Mesothelial cell of epicardium (in vitro differentiated cells): Measurements from ENCODE around the gene MUC6. TPM values are rescaled to one million over a fixed set of nuclear protein-coding genes. Genes with fewer than 3 reads are reported as not detected.

ENCODE experiments used
- DNase-seq, 2 experiments: peaks; one replicate each; pipeline ENCODE4 v3.0.0; 2021; ENCODE audit warnings: low spot score in 2 of 2; ENCODE audit not compliant: unreplicated experiment in 2 of 2
- H3K27ac Mint-ChIP-seq: 2 replicates; pipeline ENCODE4 v1.8.0; 2021; ENCODE audit warnings: mixed read lengths
- H3K27me3 Mint-ChIP-seq: 2 replicates; pipeline ENCODE4 v1.8.0; 2021; ENCODE audit warnings: low read depth, mixed read lengths
- H3K36me3 Mint-ChIP-seq: 2 replicates; pipeline ENCODE4 v1.8.0; 2021; ENCODE audit warnings: mixed read lengths
- H3K4me1 Mint-ChIP-seq: 2 replicates; pipeline ENCODE4 v1.8.0; 2021; ENCODE audit warnings: mixed read lengths
- H3K4me3 Mint-ChIP-seq: 2 replicates; pipeline ENCODE4 v1.8.0; 2021; ENCODE audit warnings: mild to moderate bottlenecking, moderate library complexity, mixed read lengths
- H3K9me3 Mint-ChIP-seq: 2 replicates; pipeline ENCODE4 v1.8.0; 2021; ENCODE audit warnings: mixed read lengths
- CTCF ChIP-seq: fragments of 200-600 bp; sonication (generic); IDR thresholded peaks from one replicate; pipeline ENCODE4 v1.5.0; 2021; ENCODE audit warnings: antibody characterized with exemption; ENCODE audit not compliant: unreplicated experiment
- total RNA-seq: library from RNA; stranded (reverse); gene quantifications from 3 replicates; pipeline ENCODE4 v1.2.1, GENCODE V29; 2021

MUC6 gene
- total RNA-seq, 1 donor from 2014 or later, result not detected

DNA sequence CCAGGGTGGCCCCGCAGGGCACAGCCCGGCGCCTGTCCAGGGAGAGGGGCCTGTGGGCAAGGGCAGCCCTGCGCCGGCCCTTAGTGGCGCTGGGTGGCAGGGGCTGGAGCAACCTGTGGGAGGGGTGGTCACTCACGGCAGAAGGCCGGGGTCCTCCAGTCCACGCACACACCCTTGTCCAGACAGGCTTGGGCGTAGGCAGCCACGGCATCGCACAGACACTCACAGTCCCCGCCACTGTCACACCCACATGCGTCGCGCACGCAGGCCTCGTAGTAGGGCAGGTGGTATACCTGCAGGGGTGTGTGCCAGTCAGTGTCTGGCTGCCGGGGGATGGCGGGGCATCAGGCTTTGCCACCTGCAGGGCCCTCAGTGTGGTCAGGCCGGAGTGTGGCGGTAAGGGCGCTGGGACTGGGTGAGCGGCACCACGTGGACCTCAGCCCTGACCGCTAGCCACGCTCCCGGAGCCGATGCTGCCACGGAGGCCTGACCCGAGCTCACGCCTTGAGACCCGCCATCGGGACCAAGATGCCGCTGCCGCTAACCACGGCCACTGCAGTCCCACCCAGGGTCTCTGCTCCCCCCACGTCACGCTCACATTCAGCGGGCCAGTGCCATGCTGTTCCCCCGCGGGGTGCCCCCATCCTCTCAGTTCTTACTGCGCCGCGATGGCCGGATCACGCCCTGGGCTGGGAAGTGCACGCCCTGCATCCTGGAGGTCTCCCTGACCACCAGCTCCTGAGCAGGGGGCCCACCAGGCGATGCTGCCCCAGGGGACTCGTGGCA, 12.5 kb downstream of the MUC6 start:
- no peak overlapping the region for H3K27ac Mint-ChIP-seq
- no peaks in the 10 kb centered on the region for H3K36me3 Mint-ChIP-seq
- no peaks in the 10 kb centered on the region for H3K9me3 Mint-ChIP-seq
- H3K4me1 Mint-ChIP-seq, result no peaks in the 10 kb centered on the region
- TF ChIP-seq CTCF, result no peak
- no peaks in the 10 kb centered on the region for H3K27me3 Mint-ChIP-seq
- no peak overlapping the region for H3K4me3 Mint-ChIP-seq
- DNase-seq, result no peak

- DNase-seq, result no peak
- Mint-ChIP-seq H3K4me1 (no peaks in the 10 kb centered on the region), H3K27me3 (no peaks in the 10 kb centered on the region), H3K9me3 (no peaks in the 10 kb centered on the region), H3K36me3 (no peaks in the 10 kb centered on the region), H3K27ac (no peak overlapping the region), H3K4me3 (no peak overlapping the region)
- no peak for TF ChIP-seq CTCF
Measured at GRCh38 chr11:1022908-1023810, 13.4 kb downstream of the MUC6 start.

- TF ChIP-seq CTCF, result no peak
- Mint-ChIP-seq H3K4me1 (no peaks in the 10 kb centered on the region), H3K27me3 (no peaks in the 10 kb centered on the region)
Measured at GRCh38 chr11:1022411-1022810, 14.1 kb downstream of the MUC6 start.

GRCh38 chr11:1020211-1020905, 16.2 kb downstream of the MUC6 start:
- Mint-ChIP-seq H3K4me3 (no peak overlapping the region), H3K36me3 (peaks cover 14% of the 10 kb centered on the region), H3K27me3 (no peaks in the 10 kb centered on the region), H3K27ac (no peak overlapping the region), H3K9me3 (peaks cover 17% of the 10 kb centered on the region), H3K4me1 (no peaks in the 10 kb centered on the region)
- DNase-seq, result no peak
- TF ChIP-seq CTCF, result no peak

More at GRCh38 chr11:1022411-1022810, 14.1 kb downstream of the MUC6 start:
- DNase-seq, result no peak
- Mint-ChIP-seq H3K27ac (no peak overlapping the region), H3K4me3 (no peak overlapping the region), H3K9me3 (peaks cover 5% of the 10 kb centered on the region), H3K36me3 (peaks cover 4% of the 10 kb centered on the region)

- H3K9me3 Mint-ChIP-seq, result peaks cover 17% of the 10 kb centered on the region
- no peak for TF ChIP-seq CTCF
- peaks cover 14% of the 10 kb centered on the region for H3K36me3 Mint-ChIP-seq
- DNase-seq, result no peak
- H3K4me1 Mint-ChIP-seq, result no peaks in the 10 kb centered on the region
- H3K27me3 Mint-ChIP-seq, result no peaks in the 10 kb centered on the region
- no peak overlapping the region for H3K4me3 Mint-ChIP-seq
- no peak overlapping the region for H3K27ac Mint-ChIP-seq
Measured at GRCh38 chr11:1019321-1019910, 17.1 kb downstream of the MUC6 start.
